ENCODE data around the gene COL11A2. TPM values are rescaled to one million over a fixed set of nuclear protein-coding genes. Genes with fewer than 3 reads are reported as not detected.

COL11A2 gene
- total and polyA plus RNA-seq, 2 of the 13 experiments (the other 11 are each of a cell fraction or from before 2014, with no cell fraction given), result 0.55 TPM

GRCh38 chr6:33201147-33201545, 8.9 kb upstream of the COL11A2 start (continued):
- TF ChIP-seq ZNF609 (CRISPR knock-in tag; IDR thresholded peaks at IDR 0.05; ENCODE audit: borderline replicate concordance), result no peak
- TF ChIP-seq ZHX1 (CRISPR knock-in tag; IDR thresholded peaks at IDR 0.05; ENCODE audit: low read depth), result no peak
- peak; percentile 82; the same call in 1 of the 2 replicates for TF ChIP-seq MTERF4 (CRISPR knock-in tag; IDR thresholded peaks at IDR 0.05)
- TF ChIP-seq TFDP1 (CRISPR knock-in tag; IDR thresholded peaks at IDR 0.05; ENCODE audit: borderline replicate concordance), result no peak
- 0 out of 2 replicates have a peak, but pooled peaks have one; percentile 17 for TF ChIP-seq MYC (CRISPR knock-in tag; IDR thresholded peaks at IDR 0.05; ENCODE audit: borderline replicate concordance)
- peak in 1 of 2 experiments; percentile 57; a peak in 2 of 4 replicates for TF ChIP-seq HMGXB4 (CRISPR knock-in tag; IDR thresholded peaks at IDR 0.05; ENCODE audit: borderline replicate concordance in 1 of 2, low read depth in 1 of 2)
- TF ChIP-seq ZEB1 (IDR thresholded peaks at IDR 0.05; ENCODE audit: insufficient replicate concordance, low read depth), result no peak
- peak; percentile 44; the same call in 1 of the 2 replicates for TF ChIP-seq HES4 (CRISPR knock-in tag; IDR thresholded peaks at IDR 0.05; ENCODE audit: borderline replicate concordance)
- TF ChIP-seq FOXJ3 (CRISPR knock-in tag; IDR thresholded peaks at IDR 0.05; ENCODE audit: borderline replicate concordance), result 0 out of 2 replicates have a peak, but pooled peaks have one; percentile 8
- TF ChIP-seq ZFP37 (CRISPR knock-in tag; IDR thresholded peaks at IDR 0.05; ENCODE audit: borderline replicate concordance), result peak; percentile 45; the same call in 1 of the 2 replicates
- peak; percentile 33; the same call in 1 of the 2 replicates for TF ChIP-seq HNF4A (CRISPR knock-in tag; IDR thresholded peaks at IDR 0.05)
- TF ChIP-seq ZNF468 (CRISPR knock-in tag; IDR thresholded peaks at IDR 0.05), result 0 out of 2 replicates have a peak, but pooled peaks have one; percentile 50
- no peak for TF ChIP-seq TIGD3 (CRISPR knock-in tag; IDR thresholded peaks at IDR 0.05; ENCODE audit: borderline replicate concordance)
- TF ChIP-seq ZNF564 (CRISPR knock-in tag; IDR thresholded peaks at IDR 0.05), result 0 out of 2 replicates have a peak, but pooled peaks have one; percentile 22
